Astrocyte (in vitro differentiated cells and primary cell): ENCODE measurements around the gene UTRN. TPM values are rescaled to one million over a fixed set of nuclear protein-coding genes. Genes with fewer than 3 reads are reported as not detected.

Experiments used
- DNase-seq: peaks from one replicate; pipeline ENCODE4 v3.0.0-alpha.2; 2010; ENCODE audit warnings: low read depth
- FAIRE-seq: peaks from 2 replicates; lab custom pipeline; 2011; peaks lifted over from hg19 to GRCh38; lab: Jason Lieb, UNC
- H2AFZ ChIP-seq: 2 replicates; pipeline ENCODE4 v1.6.0; 2012; ENCODE audit warnings: low read depth, low read length, inconsistent platforms
- H3K27ac ChIP-seq: 2 replicates; pipeline ENCODE4 v1.5.1; 2011; ENCODE audit warnings: low read depth, low read length, inconsistent platforms
- H3K27me3 ChIP-seq: 2 replicates; pipeline ENCODE4 v1.6.0; 2011; ENCODE audit warnings: low read length, inconsistent platforms; ENCODE audit not compliant: insufficient read depth
- H3K36me3 ChIP-seq: 2 replicates; pipeline ENCODE4 v1.5.1; 2011; ENCODE audit warnings: low read length, inconsistent platforms; ENCODE audit not compliant: insufficient read depth
- H3K4me1 ChIP-seq: 2 replicates; pipeline ENCODE4 v1.5.1; 2011; ENCODE audit warnings: low read length, inconsistent platforms; ENCODE audit not compliant: insufficient read depth
- H3K4me2 ChIP-seq: 2 replicates; pipeline ENCODE4 v1.6.0; 2012; ENCODE audit warnings: low read length, inconsistent platforms
- H3K4me3 ChIP-seq: 2 replicates; pipeline ENCODE4 v1.5.1; 2011; ENCODE audit warnings: low read depth, mild to moderate bottlenecking, low read length, inconsistent platforms; ENCODE audit not compliant: insufficient read depth
- H3K79me2 ChIP-seq: 2 replicates; pipeline ENCODE4 v1.6.0; 2012; ENCODE audit warnings: mild to moderate bottlenecking, low read length, inconsistent platforms; ENCODE audit not compliant: insufficient read depth
- H3K9ac ChIP-seq: 2 replicates; pipeline ENCODE4 v1.6.0; 2012; ENCODE audit warnings: mild to moderate bottlenecking, low read length, inconsistent platforms
- H3K9me3 ChIP-seq: 2 replicates; pipeline ENCODE4 v1.5.1; 2012; ENCODE audit warnings: low read depth, mild to moderate bottlenecking, low read length, inconsistent platforms; ENCODE audit not compliant: insufficient read depth
- H4K20me1 ChIP-seq: 2 replicates; pipeline ENCODE4 v1.6.0; 2012; ENCODE audit warnings: low read length, inconsistent platforms; ENCODE audit not compliant: insufficient read depth
- H3K27ac Mint-ChIP-seq: one replicate; pipeline ENCODE4 v1.8.0; 2021; ENCODE audit warnings: mild to moderate bottlenecking, mixed read lengths; ENCODE audit not compliant: unreplicated experiment
- H3K27me3 Mint-ChIP-seq: one replicate; pipeline ENCODE4 v1.8.0; 2021; ENCODE audit warnings: low read depth, mixed read lengths; ENCODE audit not compliant: unreplicated experiment
- H3K36me3 Mint-ChIP-seq: one replicate; pipeline ENCODE4 v1.8.0; 2021; ENCODE audit warnings: low read depth, mixed read lengths; ENCODE audit not compliant: unreplicated experiment
- H3K4me1 Mint-ChIP-seq: one replicate; pipeline ENCODE4 v1.8.0; 2021; ENCODE audit warnings: low read depth, mixed read lengths; ENCODE audit not compliant: unreplicated experiment
- H3K4me3 Mint-ChIP-seq: one replicate; pipeline ENCODE4 v1.8.0; 2021; ENCODE audit warnings: mild to moderate bottlenecking, moderate library complexity, mixed read lengths; ENCODE audit not compliant: unreplicated experiment
- H3K9me3 Mint-ChIP-seq: one replicate; pipeline ENCODE4 v1.8.0; 2021; ENCODE audit warnings: mild to moderate bottlenecking, mixed read lengths; ENCODE audit not compliant: unreplicated experiment
- EZH2 ChIP-seq: IDR thresholded peaks from 2 replicates; pipeline ENCODE4 v1.6.1; 2012; ENCODE audit warnings: mild to moderate bottlenecking, low read length, inconsistent platforms; ENCODE audit not compliant: insufficient read depth
- total RNA-seq: library from RNA; stranded (reverse); gene quantifications from 2 replicates; pipeline ENCODE4 v1.2.1, GENCODE V29; 2021
- TF ChIP-seq, protein P1 (sequence below): IDR thresholded peaks from 2 replicates; pipeline ENCODE4 v1.5.1; 2011; ENCODE audit warnings: low read depth, mild to moderate bottlenecking, inconsistent platforms, low read length, moderate library complexity; ENCODE audit not compliant: insufficient read depth

Gene UTRN
- total RNA-seq, 1 donor from 2014 or later, result 86.3 TPM

DNA sequence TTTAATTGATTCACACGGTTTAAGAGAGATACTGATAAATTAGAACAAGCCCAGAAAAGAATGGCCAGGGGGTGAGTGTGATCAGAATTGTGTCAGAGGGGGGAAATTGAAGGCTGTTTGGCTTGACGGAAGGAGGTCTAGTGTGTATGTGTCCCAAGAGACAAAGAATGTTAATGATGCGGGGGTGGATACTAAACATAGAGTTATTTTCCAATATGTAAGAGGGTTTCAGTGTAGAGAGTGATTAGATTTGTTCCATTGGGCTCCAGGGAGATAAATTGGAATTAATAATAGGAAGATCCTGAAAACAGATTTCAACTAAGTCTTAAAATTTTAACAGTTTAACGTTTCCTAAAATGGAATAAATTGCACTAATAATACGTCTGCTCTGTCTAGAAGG is 38.1 kb upstream of the UTRN start:
- no peak for FAIRE-seq
- Mint-ChIP-seq H3K27me3 (no peaks in the 10 kb centered on the region), H3K4me3 (no peak overlapping the region), H3K36me3 (no peaks in the 10 kb centered on the region), H3K9me3 (no peaks in the 10 kb centered on the region), H3K27ac (no peak overlapping the region), H3K4me1 (peaks cover 13% of the 10 kb centered on the region)
- Histone ChIP-seq H3K9me3 (no peaks in the 10 kb centered on the region), H3K4me2 (no peak overlapping the region), H3K36me3 (no peaks in the 10 kb centered on the region), H3K4me3 (no peak overlapping the region), H3K27me3 (no peaks in the 10 kb centered on the region), H4K20me1 (no peaks in the 10 kb centered on the region), H2AFZ (no peak overlapping the region), H3K9ac (no peak overlapping the region), H3K27ac (no peak overlapping the region), H3K4me1 (peaks cover 15% of the 10 kb centered on the region), H3K79me2 (no peaks in the 10 kb centered on the region)
- DNase-seq, result no peak
- TF ChIP-seq EZH2, result no peak
- TF ChIP-seq, protein P1, sequence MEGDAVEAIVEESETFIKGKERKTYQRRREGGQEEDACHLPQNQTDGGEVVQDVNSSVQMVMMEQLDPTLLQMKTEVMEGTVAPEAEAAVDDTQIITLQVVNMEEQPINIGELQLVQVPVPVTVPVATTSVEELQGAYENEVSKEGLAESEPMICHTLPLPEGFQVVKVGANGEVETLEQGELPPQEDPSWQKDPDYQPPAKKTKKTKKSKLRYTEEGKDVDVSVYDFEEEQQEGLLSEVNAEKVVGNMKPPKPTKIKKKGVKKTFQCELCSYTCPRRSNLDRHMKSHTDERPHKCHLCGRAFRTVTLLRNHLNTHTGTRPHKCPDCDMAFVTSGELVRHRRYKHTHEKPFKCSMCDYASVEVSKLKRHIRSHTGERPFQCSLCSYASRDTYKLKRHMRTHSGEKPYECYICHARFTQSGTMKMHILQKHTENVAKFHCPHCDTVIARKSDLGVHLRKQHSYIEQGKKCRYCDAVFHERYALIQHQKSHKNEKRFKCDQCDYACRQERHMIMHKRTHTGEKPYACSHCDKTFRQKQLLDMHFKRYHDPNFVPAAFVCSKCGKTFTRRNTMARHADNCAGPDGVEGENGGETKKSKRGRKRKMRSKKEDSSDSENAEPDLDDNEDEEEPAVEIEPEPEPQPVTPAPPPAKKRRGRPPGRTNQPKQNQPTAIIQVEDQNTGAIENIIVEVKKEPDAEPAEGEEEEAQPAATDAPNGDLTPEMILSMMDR, result no peak

DNA sequence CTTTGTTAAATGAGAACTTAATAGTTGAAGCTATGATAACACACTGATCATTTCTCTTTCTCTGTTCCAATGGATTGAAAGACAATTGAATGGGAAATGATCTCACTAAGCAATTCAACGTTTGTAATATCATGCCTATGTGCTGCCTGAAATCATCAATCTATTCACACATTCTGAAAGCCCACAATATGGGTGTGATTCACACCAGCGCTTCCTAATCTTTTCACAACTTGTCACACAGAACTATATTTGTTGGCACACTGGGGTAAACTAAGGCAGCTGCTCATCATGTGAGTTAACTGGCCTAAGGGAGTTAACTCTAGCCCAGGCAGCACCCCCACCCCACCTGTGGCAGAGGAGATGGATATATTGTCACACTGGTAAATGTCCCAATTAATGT is 37.1 kb upstream of the UTRN start:
- Histone ChIP-seq H2AFZ (no peak overlapping the region), H3K27ac (peak overlapping the region; percentile 23)
- peak; percentile 59 for FAIRE-seq

More for the DNA sequence above, 37.1 kb upstream of the UTRN start:
- no peaks in the 10 kb centered on the region for H3K79me2 ChIP-seq
- H4K20me1 ChIP-seq, result no peaks in the 10 kb centered on the region
- Mint-ChIP-seq H3K27ac (no peak overlapping the region), H3K4me3 (no peak overlapping the region), H3K4me1 (peaks cover 13% of the 10 kb centered on the region), H3K27me3 (no peaks in the 10 kb centered on the region), H3K36me3 (no peaks in the 10 kb centered on the region), H3K9me3 (no peaks in the 10 kb centered on the region)
- H3K36me3 ChIP-seq, result no peaks in the 10 kb centered on the region
- no peak overlapping the region for H3K4me2 ChIP-seq
- no peaks in the 10 kb centered on the region for H3K27me3 ChIP-seq
- H3K9me3 ChIP-seq, result no peaks in the 10 kb centered on the region
- H3K4me1 ChIP-seq, result peaks cover 15% of the 10 kb centered on the region
- H3K9ac ChIP-seq, result no peak overlapping the region
- H3K4me3 ChIP-seq, result no peak overlapping the region
- DNase-seq, result peak; percentile 45
- TF ChIP-seq, protein P1, result no peak
- TF ChIP-seq EZH2, result no peak
